H1 (cell line): ENCODE measurements around the gene RBM20. TPM values are rescaled to one million over a fixed set of nuclear protein-coding genes. Genes with fewer than 3 reads are reported as not detected.

Experiments
- CTCF ChIA-PET: fragments of 300-600 bp; sonication (Branson Sonifier 250); formaldehyde crosslinking; loops from one replicate; lab custom pipeline; 2021; ENCODE audit not compliant: partially characterized antibody; lab: Charles Lee
- POLR2A ChIA-PET: fragments of 300-600 bp; sonication (Branson Sonifier 250); formaldehyde crosslinking; loops from one replicate; lab custom pipeline; 2021; ENCODE audit warnings: inconsistent platforms; ENCODE audit not compliant: partially characterized antibody; lab: Charles Lee
- DNase-seq, 2 experiments: peaks; one replicate each; pipeline versions ENCODE4 v3.0.0 to v3.0.0-alpha.2; 2010 to 2022; ENCODE audit warnings: low spot score in 2 of 2, low read depth in 1 of 2, mixed read lengths in 1 of 2
- FAIRE-seq: peaks from 2 replicates; lab custom pipeline; 2011; peaks lifted over from hg19 to GRCh38; lab: Jason Lieb, UNC
- H2AFZ ChIP-seq: 2 replicates; pipeline ENCODE4 v1.8.1; 2012; ENCODE audit warnings: low read length, inconsistent platforms
- H2AK5ac ChIP-seq: 2 replicates; pipeline ENCODE4 v1.6.1; 2013; ENCODE audit warnings: low read depth, low read length
- H2BK120ac ChIP-seq: replicated peaks from 2 replicates; pipeline ENCODE3; 2013; ENCODE audit warnings: low read depth, low read length, inconsistent platforms
- H2BK12ac ChIP-seq: 2 replicates; pipeline ENCODE4 v1.6.1; 2013; ENCODE audit warnings: low read depth, low read length
- H2BK15ac ChIP-seq: 2 replicates; pipeline ENCODE4 v1.6.1; 2013; ENCODE audit warnings: low read length
- H2BK20ac ChIP-seq: 2 replicates; pipeline ENCODE4 v1.6.1; 2013; ENCODE audit warnings: low read length
- H2BK5ac ChIP-seq: 2 replicates; pipeline ENCODE4 v1.6.1; 2013; ENCODE audit warnings: low read depth, low read length
- H3K14ac ChIP-seq: 2 replicates; pipeline ENCODE4 v1.6.1; 2013; ENCODE audit warnings: inconsistent platforms; ENCODE audit not compliant: insufficient read length
- H3K18ac ChIP-seq: 2 replicates; pipeline ENCODE4 v1.6.1; 2013; ENCODE audit warnings: low read length; ENCODE audit errors: extremely low read depth
- H3K23ac ChIP-seq: 2 replicates; pipeline ENCODE4 v1.6.1; 2013; ENCODE audit warnings: inconsistent platforms; ENCODE audit not compliant: insufficient read length
- H3K23me2 ChIP-seq: 2 replicates; pipeline ENCODE4 v1.6.1; 2013; ENCODE audit warnings: low read depth, low read length
- H3K27ac ChIP-seq: 2 replicates; pipeline ENCODE4 v1.6.1; 2011; ENCODE audit warnings: low read depth, low read length, inconsistent platforms
- H3K27me3 ChIP-seq, 4 experiments: replicated peaks in 1 of 4; 1 replicate in 1 of 4; 2 replicates in 3 of 4; pipeline versions ENCODE4 v1.6.1 to v1.8.1; 2011 to 2013; ENCODE audit warnings: low read length in 3 of 4, mild to moderate bottlenecking in 3 of 4, inconsistent platforms in 2 of 4, mixed read lengths in 2 of 4, moderate library complexity in 1 of 4; ENCODE audit not compliant: control insufficient read depth in 3 of 4, insufficient read depth in 3 of 4; ENCODE audit errors: extremely low read depth in 1 of 4
- H3K36me3 ChIP-seq, 4 experiments: 2 replicates each; pipeline versions ENCODE4 v1.6.1 to v1.8.1; 2011 to 2013; ENCODE audit warnings: mild to moderate bottlenecking in 4 of 4, low read length in 3 of 4, moderate library complexity in 2 of 4, control low read depth in 1 of 4, inconsistent platforms in 1 of 4; ENCODE audit not compliant: insufficient read depth in 4 of 4, control insufficient read depth in 2 of 4
- H3K4ac ChIP-seq: replicated peaks from 2 replicates; pipeline ENCODE3; 2013; ENCODE audit warnings: low read length, low read depth, mixed read lengths, inconsistent platforms; ENCODE audit not compliant: insufficient read length
- H3K4me1 ChIP-seq, 4 experiments: replicated peaks in 1 of 4; 1 replicate in 1 of 4; 2 replicates in 3 of 4; pipeline versions ENCODE4 v1.6.1 to v1.8.1; 2011 to 2013; ENCODE audit warnings: low read length in 3 of 4, inconsistent platforms in 2 of 4, mixed read lengths in 1 of 4; ENCODE audit not compliant: insufficient read depth in 4 of 4, control insufficient read depth in 3 of 4
- H3K4me2 ChIP-seq, 2 experiments: 2 replicates each; pipeline versions ENCODE4 v1.6.1 to v1.8.1; 2011 to 2013; ENCODE audit warnings: low read depth in 2 of 2, low read length in 2 of 2, control low read depth in 1 of 2, inconsistent platforms in 1 of 2, mild to moderate bottlenecking in 1 of 2; ENCODE audit not compliant: insufficient read depth in 1 of 2
- H3K4me3 ChIP-seq, 4 experiments: fragments of 200-600, 300-600 bp in 1 of 4; sonication (generic), shearing (Covaris generic), sonication (Bioruptor Twin) in 1 of 4; 2 replicates each; pipeline versions ENCODE4 v1.5.1 to v1.8.1; 2011 to 2016; ENCODE audit warnings: low read length in 4 of 4, low read depth in 3 of 4, control low read depth in 2 of 4, inconsistent platforms in 2 of 4, mild to moderate bottlenecking in 2 of 4, mixed read lengths in 1 of 4, moderate library complexity in 1 of 4; ENCODE audit not compliant: insufficient read depth in 2 of 4; ENCODE audit errors: extremely low read depth in 1 of 4
- H3K56ac ChIP-seq: replicated peaks from 2 replicates; pipeline ENCODE3; 2013; ENCODE audit warnings: low read depth, mild to moderate bottlenecking, mixed read lengths, low read length, inconsistent platforms; ENCODE audit not compliant: insufficient read length
- H3K79me1 ChIP-seq: 2 replicates; pipeline ENCODE4 v1.6.1; 2013; ENCODE audit warnings: low read depth, low read length, control low read depth
- H3K79me2 ChIP-seq, 2 experiments: 2 replicates each; pipeline versions ENCODE4 v1.6.1 to v1.8.1; 2012 to 2013; ENCODE audit warnings: low read length in 2 of 2, mild to moderate bottlenecking in 2 of 2, inconsistent platforms in 1 of 2; ENCODE audit not compliant: insufficient read depth in 2 of 2, control insufficient read depth in 1 of 2
- H3K9ac ChIP-seq, 4 experiments: replicated peaks in 1 of 4; 1 replicate in 1 of 4; 2 replicates in 3 of 4; pipeline versions ENCODE4 v1.6.1 to v1.8.1; 2011 to 2013; ENCODE audit warnings: low read depth in 3 of 4, low read length in 3 of 4, control low read depth in 2 of 4, mild to moderate bottlenecking in 2 of 4, moderate library complexity in 2 of 4, inconsistent platforms in 1 of 4; ENCODE audit errors: extremely low read depth in 1 of 4
- H3K9me3 ChIP-seq, 2 experiments: 2 replicates each; pipeline versions ENCODE4 v1.6.1 to v1.8.1; 2012 to 2013; ENCODE audit warnings: mild to moderate bottlenecking in 2 of 2, moderate library complexity in 2 of 2, control low read depth in 1 of 2, inconsistent platforms in 1 of 2, low read depth in 1 of 2, low read length in 1 of 2, mixed read lengths in 1 of 2; ENCODE audit not compliant: insufficient read depth in 2 of 2
- H4K20me1 ChIP-seq, 2 experiments: replicated peaks in 1 of 2; 2 replicates each; pipeline versions ENCODE3 to v1.8.1; 2011 to 2013; ENCODE audit warnings: inconsistent platforms in 2 of 2, low read length in 2 of 2, mild to moderate bottlenecking in 1 of 2; ENCODE audit not compliant: insufficient read depth in 2 of 2, control insufficient read depth in 1 of 2
- H4K5ac ChIP-seq: 2 replicates; pipeline ENCODE4 v1.6.1; 2013; ENCODE audit warnings: low read length, low read depth, mixed read lengths, inconsistent platforms; ENCODE audit not compliant: insufficient read length
- H4K8ac ChIP-seq: 2 replicates; pipeline ENCODE4 v1.8.0; 2013; ENCODE audit warnings: mild to moderate bottlenecking, moderate library complexity, low read length, inconsistent platforms; ENCODE audit not compliant: insufficient read depth; ENCODE audit errors: extremely low read depth
- H4K91ac ChIP-seq: replicated peaks from 2 replicates; pipeline ENCODE3; 2013; ENCODE audit warnings: low read length, mixed read lengths, inconsistent platforms; ENCODE audit not compliant: insufficient read length
- CTBP2 ChIP-seq: IDR thresholded peaks from 2 replicates; pipeline ENCODE4 v1.7.0; 2011; ENCODE audit warnings: borderline replicate concordance, mild to moderate bottlenecking, moderate library complexity, mixed read lengths, low read length; ENCODE audit not compliant: insufficient read depth, insufficient read length
- EP300 ChIP-seq, 2 experiments: IDR thresholded peaks; 1 replicate in 1 of 2; 2 replicates in 1 of 2; pipeline ENCODE4 v1.6.1; 2011 to 2012; ENCODE audit warnings: low read depth in 2 of 2, low read length in 2 of 2, mild to moderate bottlenecking in 2 of 2, borderline replicate concordance in 1 of 2, inconsistent platforms in 1 of 2, moderate library complexity in 1 of 2
- FOSL1 ChIP-seq: IDR thresholded peaks from 2 replicates; pipeline ENCODE4 v1.6.1; 2011; ENCODE audit warnings: mild to moderate bottlenecking, low read depth, low read length, moderate library complexity; ENCODE audit not compliant: insufficient read depth
- GABPA ChIP-seq: IDR thresholded peaks from 2 replicates; pipeline ENCODE4 v1.6.1; 2011; ENCODE audit warnings: mild to moderate bottlenecking, low read length, moderate library complexity, borderline replicate concordance; ENCODE audit not compliant: insufficient read depth
- HDAC6 ChIP-seq: IDR thresholded peaks from one replicate; pipeline ENCODE4 v1.7.1; 2012; ENCODE audit warnings: low read depth, mild to moderate bottlenecking, inconsistent platforms, low read length, moderate library complexity
- MAFK ChIP-seq: IDR thresholded peaks from 2 replicates; pipeline ENCODE4 v1.6.1; 2012; ENCODE audit warnings: low read depth, mild to moderate bottlenecking, improper control_type of control experiment, low read length
- POU5F1 ChIP-seq: IDR thresholded peaks from 2 replicates; pipeline ENCODE4 v1.6.1; 2011; ENCODE audit warnings: low read depth, mild to moderate bottlenecking, low read length, moderate library complexity
- RBBP5 ChIP-seq: IDR thresholded peaks from 2 replicates; pipeline ENCODE4 v1.7.1; 2012; ENCODE audit warnings: low read depth, mild to moderate bottlenecking, inconsistent platforms, low read length, moderate library complexity, borderline replicate concordance
- SP1 ChIP-seq: IDR thresholded peaks from 2 replicates; pipeline ENCODE4 v1.6.1; 2011; ENCODE audit warnings: low read depth, low read length
- SRF ChIP-seq: IDR thresholded peaks from 2 replicates; pipeline ENCODE4 v1.6.1; 2011; ENCODE audit warnings: mild to moderate bottlenecking, low read depth, low read length, moderate library complexity
- USF2 ChIP-seq: IDR thresholded peaks from 2 replicates; pipeline ENCODE4 v1.6.1; 2011; ENCODE audit warnings: low read length, improper control_type of control experiment
- YY1 ChIP-seq: IDR thresholded peaks from 2 replicates; pipeline ENCODE4 v1.6.1; 2011; ENCODE audit warnings: low read depth, mild to moderate bottlenecking, low read length
- ZNF274 ChIP-seq: IDR thresholded peaks from 2 replicates; pipeline ENCODE4 v1.7.0; 2012; ENCODE audit warnings: low read length, borderline replicate concordance; ENCODE audit errors: extremely low read depth
- WGBS, 2 experiments: shearing (Covaris generic) in 1 of 2; methylation state at CpG; one replicate each; pipeline versions ENCODE4 v1.1.6 to v1.1.7; 2013 to 2015; ENCODE audit warnings: low lambda C conversion rate in 2 of 2, mixed read lengths in 2 of 2, inconsistent platforms in 1 of 2, low coverage in 1 of 2, missing lambda C conversion rate in 1 of 2; ENCODE audit not compliant: insufficient replicate concordance in 2 of 2, insufficient coverage in 1 of 2, insufficient read length in 1 of 2; ENCODE audit errors: extremely low coverage in 1 of 2, missing lambda C conversion rate in 1 of 2; 5-methylcytosine and 5-hydroxymethylcytosine counted together
- polyA plus RNA-seq, 7 experiments: library from polyadenylated mRNA; depleted of rRNA in 3 of 7; stranded (reverse) in 5 of 7; unstranded in 2 of 7; fragments of >200 nt in 5 of 7; fragments of 200-250 nt in 2 of 7; gene quantifications; 1 replicate in 5 of 7; 2 replicates in 1 of 7; 4 replicates in 1 of 7; pipeline versions ENCODE4 v1.2.1 to v1.2.3, GENCODE V29; 2011 to 2013; ENCODE audit warnings: missing spikeins in 2 of 7, mixed read lengths in 2 of 7
- total RNA-seq: library from RNA; stranded (reverse); fragmentation: NEBNext Ultra II Directional; extraction: Animal tissue kit (Norgen Biotek cat#: 25700); gene quantifications from 2 replicates; pipeline ENCODE4 v1.2.1, GENCODE V29; 2021

The RBM20 gene
- total and polyA plus RNA-seq, 2 of the 8 experiments (the other 6 are each of a cell fraction or from before 2014, with no cell fraction given): 0.05 to 0.63 TPM

GRCh38 chr10:110721406-110722038 is 77.4 kb downstream of the RBM20 start:
- Histone ChIP-seq H3K9me3 (no peaks in the 10 kb centered on the region), H4K8ac (no peak overlapping the region), H3K14ac (no peak overlapping the region), H4K5ac (no peak overlapping the region), H3K4me2 (no peak overlapping the region), H3K23me2 (no peaks in the 10 kb centered on the region), H3K27me3 (no peaks in the 10 kb centered on the region), H3K23ac (no peak overlapping the region), H2BK20ac (no peak overlapping the region), H3K56ac (no peak overlapping the region), H3K79me1 (no peaks in the 10 kb centered on the region), H4K20me1 (no peaks in the 10 kb centered on the region), H3K18ac (no peak overlapping the region), H4K91ac (no peak overlapping the region), H2BK12ac (no peak overlapping the region), H2BK5ac (no peak overlapping the region), H2BK15ac (no peak overlapping the region), H3K4me3 (no peak overlapping the region), H3K4me1 (no peaks in the 10 kb centered on the region), H2AK5ac (no peak overlapping the region), H3K4ac (no peak overlapping the region), H3K79me2 (no peaks in the 10 kb centered on the region), H2BK120ac (no peak overlapping the region), H2AFZ (no peak overlapping the region), H3K36me3 (no peaks in the 10 kb centered on the region), H3K27ac (no peak overlapping the region), H3K9ac (no peak overlapping the region)
- FAIRE-seq: no peak
- no peak for DNase-seq
- 91% methylated on average over 9 of the region's 9 CpGs; no CpG with 5 or more reads in 1 of the 2 experiments for WGBS, 2 experiments
- CTCF ChIA-PET: no interaction called here
- POLR2A ChIA-PET: no interaction called here
- TF ChIP-seq ZNF274: no peak
- no peak for TF ChIP-seq SP1
- TF ChIP-seq FOSL1: no peak
- no peak for TF ChIP-seq YY1
- no peak for TF ChIP-seq HDAC6
- no peak for TF ChIP-seq CTBP2
- TF ChIP-seq RBBP5: no peak
- no peak for TF ChIP-seq SRF
- TF ChIP-seq GABPA: no peak
- no peak for TF ChIP-seq USF2
- TF ChIP-seq MAFK: no peak
- no peak for TF ChIP-seq POU5F1
- no peak for TF ChIP-seq EP300 (IDR thresholded peaks at IDR 0.05; ENCODE audit: borderline replicate concordance in 1 of 2, low read depth in 2 of 2, low read length in 2 of 2)
